K562 (cell line): ENCODE measurements around the gene RBMS1. TPM values are rescaled to one million over a fixed set of nuclear protein-coding genes. Genes with fewer than 3 reads are reported as not detected.

Experiments
- ATAC-seq: fragments of 200-7000 bp; cut with Tn5 transposase; 3 replicates; pipeline ENCODE4 v1.9.1; 2020; ENCODE audit warnings: moderate library complexity
- BruUV-seq: library from RNA; stranded (reverse); fragments of 400-500 nt; replicated peaks from 2 replicates; lab custom pipeline; 2021; lab: Mats Ljungman, UMichigan
- CTCF ChIA-PET: fragments of 300-600 bp; formaldehyde crosslinking; extraction: SDS; loops from one replicate; lab custom pipeline; 2021; ENCODE audit warnings: low intra/inter-chr PET ratio; lab: Yijun Ruan, JAX
- POLR2A ChIA-PET: fragments of 300-600, 350-650 bp; sonication (Branson Sonifier 250); formaldehyde crosslinking; extraction: SDS; loops from one replicate; lab custom pipeline; 2021; ENCODE audit warnings: antibody characterized with exemption, inconsistent platforms; lab: Yijun Ruan, JAX
- DNase-seq, 4 experiments: peaks; one replicate each; pipeline versions ENCODE4 v3.0.0 to v3.0.0-alpha.2; 2011 to 2018; ENCODE audit warnings: low spot score in 3 of 4, mixed read lengths in 3 of 4; ENCODE audit errors: extremely low read depth in 1 of 4
- FAIRE-seq: peaks from 2 replicates; lab custom pipeline; 2011; peaks lifted over from hg19 to GRCh38; lab: Jason Lieb, UNC
- H2AFZ ChIP-seq: 2 replicates; pipeline ENCODE4 v1.6.0; 2011; ENCODE audit warnings: low read depth, low read length, control low read depth, inconsistent platforms
- H3K27ac ChIP-seq: fragments of 200-600 bp; 3 replicates; pipeline ENCODE4 v1.8.0; 2011; ENCODE audit warnings: low read depth, mild to moderate bottlenecking, control low read depth, inconsistent platforms, low read length, moderate library complexity, mixed read lengths; ENCODE audit errors: extremely low read depth
- H3K27me3 ChIP-seq, 2 experiments: fragments of 300-600 bp in 1 of 2; 2 replicates in 1 of 2; 3 replicates in 1 of 2; pipeline versions ENCODE4 v1.6.0 to v1.8.0; 2011; ENCODE audit warnings: inconsistent platforms in 2 of 2, low read length in 2 of 2, mild to moderate bottlenecking in 1 of 2, mixed read lengths in 1 of 2, moderate library complexity in 1 of 2; ENCODE audit not compliant: control insufficient read depth in 2 of 2, insufficient read depth in 2 of 2
- H3K36me3 ChIP-seq: fragments of 300-600 bp; 3 replicates; pipeline ENCODE4 v1.8.0; 2011; ENCODE audit warnings: mild to moderate bottlenecking, low read length, inconsistent platforms; ENCODE audit not compliant: control insufficient read depth, insufficient read depth
- H3K4me1 ChIP-seq, 2 experiments: fragments of 200-600 bp in 1 of 2; replicated peaks in 1 of 2; 2 replicates in 1 of 2; 3 replicates in 1 of 2; pipeline versions ENCODE4 v1.5.1 to v1.8.0; 2011; ENCODE audit warnings: inconsistent platforms in 2 of 2, low read length in 2 of 2, mild to moderate bottlenecking in 1 of 2, mixed read lengths in 1 of 2, moderate library complexity in 1 of 2; ENCODE audit not compliant: control insufficient read depth in 2 of 2, insufficient read depth in 2 of 2
- H3K4me2 ChIP-seq: 2 replicates; pipeline ENCODE4 v1.6.1; 2011; ENCODE audit warnings: low read length, control low read depth, inconsistent platforms, mixed read lengths; ENCODE audit not compliant: insufficient read depth
- H3K4me3 ChIP-seq: fragments of 200-600 bp; sonication (generic), shearing (Covaris generic); 2 replicates; pipeline ENCODE4 v1.5.1; 2016; ENCODE audit warnings: control low read depth, inconsistent platforms
- H3K79me2 ChIP-seq: fragments of 200-600 bp; 3 replicates; pipeline ENCODE4 v1.8.0; 2011; ENCODE audit warnings: low read length, inconsistent platforms; ENCODE audit not compliant: control insufficient read depth, insufficient read depth
- H3K9ac ChIP-seq, 2 experiments: 2 replicates each; pipeline versions ENCODE4 v1.6.0 to v1.6.1; 2011; ENCODE audit warnings: low read depth in 2 of 2, low read length in 2 of 2, control low read depth in 1 of 2, inconsistent platforms in 1 of 2, mild to moderate bottlenecking in 1 of 2, mixed read lengths in 1 of 2; ENCODE audit not compliant: insufficient read depth in 1 of 2
- H3K9me1 ChIP-seq: one replicate; pipeline ENCODE4 v1.6.0; 2011; ENCODE audit warnings: inconsistent platforms, mild to moderate bottlenecking, low read length, moderate library complexity; ENCODE audit not compliant: control insufficient read depth, insufficient read depth
- H3K9me3 ChIP-seq: replicated peaks from 2 replicates; pipeline ENCODE4 v1.5.1; 2011; ENCODE audit warnings: low read depth, low read length, inconsistent platforms; ENCODE audit not compliant: control insufficient read depth, insufficient read depth
- H4K20me1 ChIP-seq: replicated peaks from 2 replicates; pipeline ENCODE4 v1.6.1; 2011; ENCODE audit warnings: low read length, inconsistent platforms, mixed read lengths; ENCODE audit not compliant: control insufficient read depth, insufficient read depth
- FOXA3 ChIP-seq, 2 experiments: fragments of 450-650 bp in 1 of 2; sonication (generic) in 1 of 2; formaldehyde crosslinking; IDR thresholded peaks in 1 of 2; conservative IDR thresholded peaks in 1 of 2; 2 replicates each; pipeline versions ENCODE4 v1.4.0 to v1.8.0; 2020 to 2022; ENCODE audit warnings: mild to moderate bottlenecking in 2 of 2, missing genetic modification reagents in 1 of 2
- HSF4 ChIP-seq: fragments of 250-450 bp; sonication (Bioruptor Pico); IDR thresholded peaks from 2 replicates; pipeline ENCODE4 v2.1.2; 2022; ENCODE audit warnings: mild to moderate bottlenecking, moderate library complexity, borderline replicate concordance
- MAFG ChIP-seq: fragments of 450-650 bp; conservative IDR thresholded peaks from 2 replicates; pipeline ENCODE4 v1.6.1; 2016; ENCODE audit warnings: missing genetic modification characterization, missing compliant biosample characterization
- PURB ChIP-seq: sonication (generic); formaldehyde crosslinking; IDR thresholded peaks from 2 replicates; pipeline ENCODE4 v1.9.0; 2021; ENCODE audit warnings: low read depth, mild to moderate bottlenecking, missing genetic modification reagents
- TEAD4 ChIP-seq, 2 experiments: sonication (generic) in 1 of 2; formaldehyde crosslinking in 1 of 2; IDR thresholded peaks; 2 replicates each; pipeline versions ENCODE4 v1.6.1 to v1.8.0; 2012 to 2022; ENCODE audit warnings: borderline replicate concordance in 1 of 2, inconsistent platforms in 1 of 2, low read length in 1 of 2, mild to moderate bottlenecking in 1 of 2, missing genetic modification reagents in 1 of 2
- ZNF764 ChIP-seq: fragments of 250-450 bp; sonication (Bioruptor Pico); IDR thresholded peaks from 2 replicates; pipeline ENCODE4 v1.4.0; 2020; ENCODE audit warnings: low read depth, mild to moderate bottlenecking, moderate library complexity
- WGBS: fragments of 100-300 bp; shearing (Covaris generic); methylation state at CpG from one replicate; pipeline ENCODE4 v1.1.6; 2016; ENCODE audit warnings: low coverage, mixed read lengths; ENCODE audit not compliant: insufficient coverage; ENCODE audit errors: missing lambda C conversion rate; 5-methylcytosine and 5-hydroxymethylcytosine counted together
- in situ Hi-C: fragments of 300-500 bp; cut with MboI; formaldehyde crosslinking; loops from 4 replicates; pipeline ENCODE4 v1.15.0; 2018; ENCODE audit warnings: inconsistent platforms, mixed read lengths
- intact Hi-C: fragments of 100-400 bp; cut with micrococcal nuclease; formaldehyde crosslinking; loops from 2 replicates; pipeline ENCODE4 v1.14.2; 2022
- polyA plus RNA-seq, 8 experiments: library from polyadenylated mRNA; depleted of rRNA in 4 of 8; stranded (reverse) in 5 of 8; unstranded in 3 of 8; fragments of >200 nt; fragmentation: Nextera tagmentation in 2 of 8; fragmentation: Illumina TruSeq in 1 of 8; extraction: Ambion mirVana in 2 of 8; extraction: Trizol in 1 of 8; gene quantifications; 2 replicates each; pipeline versions ENCODE4 v1.2.1 to v1.2.3, GENCODE V29; 2011 to 2014; ENCODE audit warnings: inconsistent platforms in 1 of 8, missing spikeins in 1 of 8
- total RNA-seq, 7 experiments: library from RNA; depleted of rRNA in 6 of 7; stranded (reverse); fragments of >200 nt in 6 of 7; fragmentation: Illumina TruSeq in 2 of 7; extraction: Trizol in 2 of 7; gene quantifications; 2 replicates each; pipeline versions ENCODE4 v1.2.1 to v1.2.3, GENCODE V29; 2011 to 2021; ENCODE audit warnings: low replicate concordance in 1 of 7

Gene RBMS1
- total and polyA plus RNA-seq, 9 of the 15 experiments (the other 6 are each of a cell fraction or from before 2014, with no cell fraction given), result 0.04 to 0.31 (median 0.09) TPM; not detected in 6

GRCh38 chr2:160337728-160338127 is 155.9 kb downstream of the RBMS1 start:
- in situ Hi-C loops (no loop called here), intact Hi-C loops (loop anchor here (10.0 kb wide), 1 partner anchor 637 kb away; no protein-coding TSS in a partner anchor)
- Histone ChIP-seq H3K79me2 (no peaks in the 10 kb centered on the region), H3K27me3 (no peaks in the 10 kb centered on the region), H2AFZ (no peak overlapping the region), H3K9ac (no peak overlapping the region), H3K9me1 (no peaks in the 10 kb centered on the region), H3K4me2 (no peak overlapping the region), H3K36me3 (no peaks in the 10 kb centered on the region), H3K4me3 (no peak overlapping the region), H4K20me1 (no peaks in the 10 kb centered on the region), H3K4me1 (no peaks in the 10 kb centered on the region), H3K27ac (no peak overlapping the region), H3K9me3 (no peaks in the 10 kb centered on the region)
- ATAC-seq (no peak), DNase-seq (no peak), FAIRE-seq (no peak)
- CTCF ChIA-PET, result no interaction called here
- BruUV-seq, result no TSS peak
- POLR2A ChIA-PET, result no interaction called here
- TF ChIP-seq FOXA3 (CRISPR knock-in tag; conservative IDR thresholded peaks at IDR 0.05 in 1 of 2, IDR thresholded peaks at IDR 0.05 in 1 of 2) (no peak), PURB (CRISPR knock-in tag) (no peak)
- WGBS, result 0% methylated on average over 3 of the region's 3 CpGs

GRCh38 chr2:160336635-160337034 is 157.0 kb downstream of the RBMS1 start:
- 0% methylated on average over 4 of the region's 4 CpGs for WGBS
- H3K9ac ChIP-seq, result no peak overlapping the region
- no peak overlapping the region for H3K4me3 ChIP-seq
- H3K4me1 ChIP-seq, result no peaks in the 10 kb centered on the region
- H4K20me1 ChIP-seq, result no peaks in the 10 kb centered on the region
- BruUV-seq, result no TSS peak
- H3K4me2 ChIP-seq, result no peak overlapping the region
- ChIA-PET CTCF (no interaction called here), POLR2A (interaction anchor here (1.0 kb wide), 1 partner anchor 143 kb away, joined by 4 read pairs; no protein-coding TSS in a partner anchor)
- no peaks in the 10 kb centered on the region for H3K27me3 ChIP-seq
- H3K9me1 ChIP-seq, result no peaks in the 10 kb centered on the region
- H3K9me3 ChIP-seq, result no peaks in the 10 kb centered on the region
- no peak for FAIRE-seq
- in situ Hi-C loops, result no loop called here
- TF ChIP-seq HSF4 (CRISPR knock-in tag) (no peak), MAFG (tag) (no peak), ZNF764 (CRISPR knock-in tag) (no peak), TEAD4 (IDR thresholded peaks at IDR 0.05; ENCODE audit: low read length) (no peak), TEAD4 (CRISPR knock-in tag; IDR thresholded peaks at IDR 0.05; ENCODE audit: borderline replicate concordance) (no peak)
- H3K27ac ChIP-seq, result no peak overlapping the region
- no peak for DNase-seq
- H3K79me2 ChIP-seq, result no peaks in the 10 kb centered on the region
- intact Hi-C loops, result loop anchor here (10.0 kb wide), 1 partner anchor 638 kb away; no protein-coding TSS in a partner anchor
- H2AFZ ChIP-seq, result no peak overlapping the region
- no peak for ATAC-seq
- H3K36me3 ChIP-seq, result no peaks in the 10 kb centered on the region
